GM10248 (cell line): Measurements from ENCODE around the gene MSI2.

Experiments used
- CTCF ChIA-PET: fragments of 300-600 bp; sonication (Branson Sonifier 250); formaldehyde crosslinking; extraction: SDS; loops from one replicate; lab custom pipeline; 2021; ENCODE audit warnings: antibody characterized with exemption; lab: Yijun Ruan, JAX
- POLR2A ChIA-PET: fragments of 350-650 bp; sonication (Branson Sonifier 250); formaldehyde crosslinking; extraction: SDS; loops from one replicate; lab custom pipeline; 2020; ENCODE audit warnings: antibody characterized with exemption; lab: Yijun Ruan, JAX
- DNase-seq: peaks from one replicate; pipeline ENCODE4 v3.0.0; 2012; ENCODE audit errors: extremely low spot score
- CTCF ChIP-seq: IDR thresholded peaks from 2 replicates; pipeline ENCODE4 v1.5.1; 2012; ENCODE audit warnings: mild to moderate bottlenecking, low read depth; ENCODE audit errors: extremely low read depth, missing control alignments, control extremely low read depth

MSI2 gene

GRCh38 chr17:57393368-57393767 lies 137.0 kb downstream of the MSI2 start:
- ChIA-PET POLR2A (no interaction called here), CTCF (interaction anchor here (1.3 kb wide), 1 partner anchor 11 kb away, joined by 6 read pairs; no protein-coding TSS in a partner anchor)
- DNase-seq = no peak
- no peak for TF ChIP-seq CTCF

- no peak for DNase-seq
- no peak for TF ChIP-seq CTCF
- ChIA-PET CTCF (no interaction called here), POLR2A (no interaction called here)
These were observed 138.1 kb downstream of the MSI2 start for GRCh38 chr17:57394375-57394774.

GRCh38 chr17:57395721-57396321 lies 139.5 kb downstream of the MSI2 start:
- DNase-seq = no peak
- no peak for TF ChIP-seq CTCF
- ChIA-PET POLR2A (no interaction called here), CTCF (interaction anchor here (1.0 to 1.3 kb wide), 2 partner anchors 9 to 31 kb away, joined by 3 read pairs; no protein-coding TSS in a partner anchor)

- TF ChIP-seq CTCF = no peak
- ChIA-PET CTCF (interaction anchor here (1.0 kb wide), 1 partner anchor 32 kb away, joined by 3 read pairs; no protein-coding TSS in a partner anchor), POLR2A (no interaction called here)
- DNase-seq = no peak
These were observed 140.2 kb downstream of the MSI2 start for GRCh38 chr17:57396511-57396921.

- TF ChIP-seq CTCF = no peak
- DNase-seq = no peak
- CTCF ChIA-PET = interaction anchor here (1.3 kb wide), 1 partner anchor 11 kb away, joined by 3 read pairs; no protein-coding TSS in a partner anchor
- POLR2A ChIA-PET = no interaction called here
These were observed 141.1 kb downstream of the MSI2 start for GRCh38 chr17:57397402-57397801.

- TF ChIP-seq CTCF = no peak
- ChIA-PET CTCF (interaction anchor here (1.1 to 3.5 kb wide), 5 partner anchors 15 to 435 kb away, joined by 3 to 19 read pairs (median 6); no protein-coding TSS in a partner anchor), POLR2A (no interaction called here)
- no peak for DNase-seq
These were observed 143.4 kb downstream of the MSI2 start for GRCh38 chr17:57399690-57400089.
